ENCODE results near the gene IRF6. TPM values are rescaled to one million over a fixed set of nuclear protein-coding genes. Genes with fewer than 3 reads are reported as not detected.
A peak's percentile ranks its signal among the peaks of the same experiment; 100 is the strongest.

Gene IRF6
- total and polyA plus RNA-seq, 4 donors = 8.7 to 29.2 (median 18.6) TPM

DNA sequence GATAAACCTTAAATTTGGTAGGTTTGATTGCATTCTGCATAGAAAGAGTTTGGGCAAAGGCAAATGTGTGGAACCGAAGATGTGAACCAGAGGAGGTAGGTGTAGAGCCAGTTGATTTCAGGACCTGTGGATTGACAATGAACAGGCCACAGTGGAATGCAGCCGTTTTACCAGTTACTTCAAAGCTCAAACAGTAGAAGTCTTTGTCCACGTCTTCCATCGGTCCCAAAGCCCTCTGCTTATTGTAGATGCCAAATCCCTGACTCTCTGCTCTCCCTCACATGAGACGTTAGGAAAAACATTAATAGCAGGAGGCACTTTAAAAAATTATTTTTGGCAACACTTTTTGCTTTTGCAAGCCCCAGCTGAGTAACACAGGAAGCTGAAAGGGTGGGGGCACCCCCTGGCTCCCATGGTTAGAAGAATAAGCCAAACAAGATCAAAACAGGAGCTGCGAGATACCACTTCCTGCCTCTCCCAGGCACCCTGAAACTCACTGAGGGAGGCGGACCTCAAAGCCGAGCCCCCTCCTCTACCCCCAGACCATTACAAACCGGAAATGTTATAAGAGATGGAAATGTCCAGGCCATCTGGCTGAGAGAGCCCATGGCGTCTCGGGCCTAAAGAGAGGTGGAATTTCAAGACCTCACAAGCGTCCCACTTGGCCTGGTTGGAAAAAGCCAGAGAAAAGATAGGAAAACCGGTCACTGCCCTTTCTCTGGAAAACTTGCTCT, 36.6 kb downstream of the IRF6 start:
- Histone ChIP-seq H3K4me1 (ENCODE audit: control insufficient read depth in 5 of 5, insufficient read depth in 5 of 5, low read length in 5 of 5) (peaks cover 0 to 20% (median 11%) of the 10 kb centered on the region in 5 donors), H3K27me3 (ENCODE audit: control insufficient read depth in 3 of 3, insufficient read depth in 3 of 3, low read length in 2 of 3) (no peaks in the 10 kb centered on the region), H3K9ac (ENCODE audit: insufficient read depth in 1 of 2, low read length in 2 of 2) (no peak overlapping the region), H3K4me3 (no peak overlapping the region), H3K36me3 (ENCODE audit: control insufficient read depth in 4 of 4, insufficient read depth in 4 of 4, low read length in 4 of 4) (no peaks in the 10 kb centered on the region), H3K9me3 (ENCODE audit: control insufficient read depth in 4 of 4, insufficient read depth in 3 of 4, low read length in 3 of 4) (no peaks in the 10 kb centered on the region), H3K27ac (ENCODE audit: low read depth in 1 of 2, low read length in 1 of 2) (peak overlapping the region; percentile 38 to 45)
- TF ChIP-seq, protein P1, sequence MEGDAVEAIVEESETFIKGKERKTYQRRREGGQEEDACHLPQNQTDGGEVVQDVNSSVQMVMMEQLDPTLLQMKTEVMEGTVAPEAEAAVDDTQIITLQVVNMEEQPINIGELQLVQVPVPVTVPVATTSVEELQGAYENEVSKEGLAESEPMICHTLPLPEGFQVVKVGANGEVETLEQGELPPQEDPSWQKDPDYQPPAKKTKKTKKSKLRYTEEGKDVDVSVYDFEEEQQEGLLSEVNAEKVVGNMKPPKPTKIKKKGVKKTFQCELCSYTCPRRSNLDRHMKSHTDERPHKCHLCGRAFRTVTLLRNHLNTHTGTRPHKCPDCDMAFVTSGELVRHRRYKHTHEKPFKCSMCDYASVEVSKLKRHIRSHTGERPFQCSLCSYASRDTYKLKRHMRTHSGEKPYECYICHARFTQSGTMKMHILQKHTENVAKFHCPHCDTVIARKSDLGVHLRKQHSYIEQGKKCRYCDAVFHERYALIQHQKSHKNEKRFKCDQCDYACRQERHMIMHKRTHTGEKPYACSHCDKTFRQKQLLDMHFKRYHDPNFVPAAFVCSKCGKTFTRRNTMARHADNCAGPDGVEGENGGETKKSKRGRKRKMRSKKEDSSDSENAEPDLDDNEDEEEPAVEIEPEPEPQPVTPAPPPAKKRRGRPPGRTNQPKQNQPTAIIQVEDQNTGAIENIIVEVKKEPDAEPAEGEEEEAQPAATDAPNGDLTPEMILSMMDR (IDR thresholded peaks at IDR 0.05; ENCODE audit: control extremely low read depth, extremely low read depth) = no peak
- WGBS, 2 donors = 7 to 16% methylated on average over 13 of the region's 13 CpGs
- ATAC-seq (ENCODE audit: insufficient read depth, low FRiP score) (peak; percentile 84), DNase-seq (peak; percentile 73 to 89 (median 81))

GRCh38 chr1:209768354-209768774, 37.6 kb downstream of the IRF6 start:
- Histone ChIP-seq H3K36me3 (ENCODE audit: control insufficient read depth in 4 of 4, insufficient read depth in 4 of 4, low read length in 4 of 4) (no peaks in the 10 kb centered on the region), H3K4me1 (ENCODE audit: control insufficient read depth in 5 of 5, insufficient read depth in 5 of 5, low read length in 5 of 5) (peaks cover 0 to 20% (median 11%) of the 10 kb centered on the region in 5 donors), H3K9ac (ENCODE audit: insufficient read depth in 1 of 2, low read length in 2 of 2) (no peak overlapping the region), H3K27me3 (ENCODE audit: control insufficient read depth in 3 of 3, insufficient read depth in 3 of 3, low read length in 2 of 3) (no peaks in the 10 kb centered on the region), H3K4me3 (no peak overlapping the region), H3K27ac (ENCODE audit: low read depth in 1 of 2, low read length in 1 of 2) (no peak overlapping the region), H3K9me3 (ENCODE audit: control insufficient read depth in 4 of 4, insufficient read depth in 3 of 4, low read length in 3 of 4) (no peaks in the 10 kb centered on the region)
- ATAC-seq (ENCODE audit: insufficient read depth, low FRiP score) (no peak), DNase-seq (no peak)
- TF ChIP-seq, protein P1 (IDR thresholded peaks at IDR 0.05; ENCODE audit: control extremely low read depth, extremely low read depth) = no peak
- WGBS, 2 donors = 39 to 64% methylated on average over 9 of the region's 9 CpGs

- Histone ChIP-seq H3K9me3 (ENCODE audit: control insufficient read depth in 4 of 4, insufficient read depth in 3 of 4, low read length in 3 of 4) (no peaks in the 10 kb centered on the region), H3K4me3 (no peak overlapping the region), H3K9ac (ENCODE audit: insufficient read depth in 1 of 2, low read length in 2 of 2) (no peak overlapping the region), H3K4me1 (ENCODE audit: control insufficient read depth in 5 of 5, insufficient read depth in 5 of 5, low read length in 5 of 5) (peaks cover 0 to 20% (median 11%) of the 10 kb centered on the region in 5 donors), H3K27me3 (ENCODE audit: control insufficient read depth in 3 of 3, insufficient read depth in 3 of 3, low read length in 2 of 3) (no peaks in the 10 kb centered on the region), H3K27ac (ENCODE audit: low read depth in 1 of 2, low read length in 1 of 2) (no peak overlapping the region), H3K36me3 (ENCODE audit: control insufficient read depth in 4 of 4, insufficient read depth in 4 of 4, low read length in 4 of 4) (no peaks in the 10 kb centered on the region)
- ATAC-seq (ENCODE audit: insufficient read depth, low FRiP score) (no peak), DNase-seq (no peak)
- TF ChIP-seq, protein P1 (IDR thresholded peaks at IDR 0.05; ENCODE audit: control extremely low read depth, extremely low read depth) = no peak
Measured at GRCh38 chr1:209767706-209768105, 38.2 kb downstream of the IRF6 start.

All from lung (tissue), 12 donors.